DOHH2 (cell line): ENCODE results near the gene RUNX2.
"Not testable (repeated sequence)": the region's sequence is repeated elsewhere in the genome, so short reads cannot be mapped to it uniquely, and the experiment has no call there.

Experiments
- CTCF ChIP-seq: fragments of 200-600 bp; sonication (generic); IDR thresholded peaks from one replicate; pipeline ENCODE4 v1.5.1; 2014; ENCODE audit warnings: antibody characterized with exemption, mild to moderate bottlenecking, low read depth, low read length; ENCODE audit not compliant: poor library complexity, severe bottlenecking
- EZH2phosphoT487 ChIP-seq: fragments of 200-600 bp; sonication (generic); IDR thresholded peaks from 2 replicates; pipeline ENCODE4 v1.6.1; 2017; ENCODE audit warnings: borderline replicate concordance, mild to moderate bottlenecking, antibody characterized with exemption, low read length, moderate library complexity, mixed read lengths

GRCh38 chr6:45560321-45560820 lies 232.2 kb downstream of the RUNX2 start:
- TF ChIP-seq CTCF, EZH2phosphoT487: not testable (repeated sequence)
